GM23248 (cell line): ENCODE measurements around the gene OPCML.

ENCODE experiments used
- EZH2 ChIP-seq: fragments of 200-600 bp; sonication (generic); IDR thresholded peaks from 2 replicates; pipeline ENCODE4 v1.6.1; 2018; ENCODE audit warnings: antibody characterized with exemption, mild to moderate bottlenecking; ENCODE audit not compliant: insufficient read depth, poor library complexity, severe bottlenecking
- EZH2phosphoT487 ChIP-seq: fragments of 200-600 bp; sonication (generic); IDR thresholded peaks from 2 replicates; pipeline ENCODE4 v1.6.1; 2018; ENCODE audit warnings: antibody characterized with exemption, moderate library complexity, mild to moderate bottlenecking, low read depth; ENCODE audit not compliant: insufficient read depth

GRCh38 chr11:133107136-133107535 lies 425.2 kb downstream of the OPCML start:
- TF ChIP-seq EZH2 = no peak
- TF ChIP-seq EZH2phosphoT487 = no peak
